Femur (tissue), 1 donor: Measurements from ENCODE around the gene PLD3.

Experiments used
- DNase-seq: peaks from one replicate; pipeline ENCODE4 v3.0.0-alpha.2; 2017

The PLD3 gene, protein sequence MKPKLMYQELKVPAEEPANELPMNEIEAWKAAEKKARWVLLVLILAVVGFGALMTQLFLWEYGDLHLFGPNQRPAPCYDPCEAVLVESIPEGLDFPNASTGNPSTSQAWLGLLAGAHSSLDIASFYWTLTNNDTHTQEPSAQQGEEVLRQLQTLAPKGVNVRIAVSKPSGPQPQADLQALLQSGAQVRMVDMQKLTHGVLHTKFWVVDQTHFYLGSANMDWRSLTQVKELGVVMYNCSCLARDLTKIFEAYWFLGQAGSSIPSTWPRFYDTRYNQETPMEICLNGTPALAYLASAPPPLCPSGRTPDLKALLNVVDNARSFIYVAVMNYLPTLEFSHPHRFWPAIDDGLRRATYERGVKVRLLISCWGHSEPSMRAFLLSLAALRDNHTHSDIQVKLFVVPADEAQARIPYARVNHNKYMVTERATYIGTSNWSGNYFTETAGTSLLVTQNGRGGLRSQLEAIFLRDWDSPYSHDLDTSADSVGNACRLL

DNA sequence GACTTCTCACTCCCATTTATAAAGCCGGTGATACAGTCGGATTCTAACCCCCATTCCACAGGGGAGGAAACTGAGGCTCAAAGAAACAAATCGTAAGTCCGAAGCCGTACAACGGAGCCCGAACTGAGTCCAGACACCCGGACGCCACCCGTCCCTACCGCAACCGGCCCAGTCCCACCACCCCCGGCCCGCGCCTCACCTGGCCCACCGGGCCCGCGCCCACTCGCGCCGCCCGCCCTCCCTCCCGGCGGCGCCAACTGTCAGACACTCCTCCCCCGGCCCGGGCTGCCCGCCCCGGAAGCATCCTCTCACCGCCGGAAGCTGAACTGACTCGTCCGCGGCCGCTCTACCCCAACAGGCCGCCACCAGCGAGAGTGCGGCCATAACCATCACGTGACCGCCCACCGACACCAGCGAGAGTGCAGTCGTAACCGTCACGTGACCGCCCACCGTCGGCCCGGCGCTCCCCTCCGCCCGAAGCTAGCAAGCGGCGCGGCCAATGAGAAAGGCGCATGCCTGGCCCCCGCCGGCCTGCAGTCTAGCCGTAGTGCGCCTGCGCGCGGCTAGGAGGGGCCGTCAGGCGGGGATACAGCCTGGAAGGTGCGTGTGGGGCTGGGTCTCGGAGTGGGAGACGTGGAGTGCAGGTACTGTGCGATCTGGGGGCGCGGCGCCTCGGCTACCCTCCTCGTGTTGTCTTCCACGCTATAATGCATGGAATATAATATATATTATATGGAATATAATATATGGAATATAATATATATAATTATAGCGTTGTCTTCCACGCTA lies at the start of gene PLD3, which contains the start of gene C19orf47:
PLD3 (plus strand) TSS at position 571 of the 789 bp plus-strand sequence. CDS start 17,789 bp downstream, outside the sequence.
C19orf47 (minus strand) TSS at position 273 of the 789 bp plus-strand sequence. CDS start 6,540 bp downstream, outside the sequence.
- DNase-seq = peak; percentile 100

DNA sequence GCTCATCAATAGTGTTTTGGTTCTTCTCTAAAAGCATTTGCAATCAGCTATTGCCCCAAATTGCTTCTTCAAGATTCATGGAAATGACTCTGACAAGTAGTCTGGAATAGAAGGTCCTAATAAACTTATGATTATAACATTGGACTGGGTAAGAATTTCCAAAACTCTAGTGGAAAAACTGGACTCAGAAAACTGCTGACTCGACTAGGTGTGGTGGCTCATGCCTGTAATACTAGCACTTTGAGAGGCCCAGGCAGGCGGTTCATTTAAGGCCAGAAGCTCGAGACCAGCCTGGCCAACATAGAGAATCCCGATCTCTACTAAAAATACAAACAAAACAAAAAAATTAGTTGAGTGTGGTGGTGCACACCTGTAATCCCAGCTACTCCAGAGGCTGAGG lies 47.8 kb upstream of the PLD3 start:
- DNase-seq = no peak

DNA sequence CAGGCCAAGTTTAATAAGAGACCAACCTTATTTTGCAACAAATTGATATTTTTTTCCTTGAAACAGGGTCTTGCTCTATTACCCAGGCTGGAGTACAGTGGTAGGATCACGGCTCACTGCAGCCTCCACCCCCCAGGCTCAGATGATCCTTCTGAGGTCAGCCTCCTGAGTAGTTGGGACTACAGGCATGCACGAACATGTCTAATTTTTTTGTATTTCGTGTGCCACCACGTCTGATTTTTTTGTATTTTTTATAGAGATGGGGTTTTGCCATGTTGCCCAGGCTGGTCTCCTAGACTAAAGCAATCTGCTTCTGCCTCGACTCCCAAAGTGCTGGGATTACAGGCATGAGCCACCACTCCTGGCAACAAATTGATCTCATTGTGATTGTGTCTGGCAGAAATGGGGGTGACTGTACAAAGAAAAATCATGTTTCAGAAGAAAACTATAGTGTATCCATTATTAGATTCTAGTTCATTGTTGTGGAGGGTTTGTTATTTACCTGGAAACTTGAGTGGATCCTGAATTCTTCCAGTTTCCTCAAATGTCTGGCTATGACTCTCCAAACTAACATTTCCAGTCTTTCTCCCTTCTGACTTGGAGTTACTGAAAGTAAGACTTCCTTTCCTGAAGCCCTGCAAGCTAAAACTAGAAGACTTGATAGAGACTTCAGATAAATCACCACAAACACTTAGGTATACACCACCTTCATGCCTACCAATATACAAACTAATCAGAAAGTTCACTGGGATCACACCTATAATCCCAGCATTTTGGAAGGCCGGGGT lies 46.1 kb upstream of the PLD3 start:
- DNase-seq = no peak

DNA sequence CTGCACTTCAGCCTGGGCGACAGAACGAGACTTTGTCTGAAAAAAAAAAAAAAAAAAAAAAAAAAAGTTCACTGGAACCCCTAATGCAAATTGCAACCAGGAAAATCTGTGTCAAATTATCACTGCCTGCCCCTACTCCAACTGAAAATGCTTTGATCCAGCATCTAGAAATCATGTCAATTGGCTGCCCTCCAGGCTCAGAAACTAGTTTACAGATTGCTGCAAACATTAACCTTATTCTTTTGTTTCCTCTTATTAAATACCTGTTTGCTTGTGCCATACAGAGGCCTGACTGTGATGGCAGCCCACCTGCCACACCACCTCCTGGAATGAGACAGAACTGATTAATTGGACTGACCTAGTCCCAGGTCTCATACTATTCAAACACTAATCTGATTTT lies 44.7 kb upstream of the PLD3 start:
- DNase-seq = no peak

DNA sequence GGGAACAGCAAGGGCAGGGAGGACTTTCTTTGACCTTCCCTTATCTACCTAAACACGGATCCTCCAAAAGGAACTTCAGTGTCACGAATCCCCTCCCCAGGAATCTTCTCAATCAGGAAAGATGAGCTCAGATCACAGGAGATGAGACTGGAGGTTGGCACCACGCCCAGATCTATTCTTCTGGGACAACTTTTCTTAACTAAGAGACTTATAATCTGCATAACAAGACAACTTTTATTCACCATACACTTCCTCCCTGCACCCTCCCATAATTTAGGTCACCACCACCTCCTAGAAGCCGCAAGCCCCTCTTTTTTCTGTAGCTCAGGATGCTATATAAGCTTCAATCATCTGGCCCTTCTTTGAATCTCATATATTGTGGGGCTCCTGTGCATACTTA lies 44.2 kb upstream of the PLD3 start:
- DNase-seq = no peak

DNA sequence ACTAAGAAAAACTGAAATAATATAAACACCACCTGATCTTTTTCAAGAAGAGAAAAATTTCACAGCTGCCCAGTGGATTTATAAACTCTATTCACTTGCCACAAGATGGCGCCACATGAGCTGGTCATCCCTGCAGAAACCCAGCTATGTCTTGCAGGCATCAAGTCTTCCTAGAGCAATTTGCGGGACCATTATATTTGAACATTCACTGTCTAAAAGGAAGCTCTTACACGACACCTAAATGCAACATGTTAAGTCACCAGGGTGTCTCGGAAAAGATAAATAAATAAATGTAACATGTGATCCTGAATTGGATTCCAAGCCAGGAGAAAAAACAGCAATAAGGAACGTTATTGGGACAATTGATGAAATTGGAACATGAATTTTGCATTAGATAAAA lies 43.1 kb upstream of the PLD3 start:
- peak; percentile 89 for DNase-seq

DNA sequence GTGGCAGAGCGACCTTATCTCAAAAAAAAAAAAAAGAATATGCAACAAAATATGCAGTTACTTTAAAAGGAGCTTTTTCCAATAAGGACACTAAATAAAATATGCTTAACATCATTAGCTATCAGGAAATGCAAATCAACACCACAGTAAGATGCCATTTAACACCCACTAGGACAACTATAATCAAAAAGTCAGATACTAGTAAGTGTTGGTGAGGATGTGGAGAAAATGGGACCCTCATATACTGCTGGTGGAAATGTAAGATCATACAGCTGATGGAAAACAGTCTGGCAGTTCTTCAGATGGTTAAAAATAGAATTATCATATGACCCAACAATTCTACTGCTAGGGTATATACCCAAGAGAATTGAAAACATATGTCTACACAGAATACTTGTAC lies 38.8 kb upstream of the PLD3 start:
- no peak for DNase-seq

DNA sequence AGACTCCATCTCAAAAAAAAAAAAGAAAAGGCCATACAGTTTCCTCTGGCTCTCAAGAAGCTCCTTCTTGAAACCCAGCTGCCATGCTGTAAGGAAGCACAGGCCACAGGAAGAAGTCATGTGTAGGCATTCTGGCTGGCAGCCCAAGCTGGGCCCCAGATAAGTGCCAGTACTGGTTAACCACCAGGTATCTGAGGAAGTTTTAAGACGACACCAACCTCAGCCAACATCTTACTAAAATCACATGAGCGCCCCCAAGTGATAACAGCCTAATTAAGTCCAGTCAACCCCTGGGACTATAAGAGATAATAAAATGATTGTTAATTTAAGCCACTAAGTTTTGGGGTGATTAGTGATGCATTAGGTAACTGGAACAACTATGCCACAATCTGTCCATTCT lies 36.0 kb upstream of the PLD3 start:
- DNase-seq = no peak

DNA sequence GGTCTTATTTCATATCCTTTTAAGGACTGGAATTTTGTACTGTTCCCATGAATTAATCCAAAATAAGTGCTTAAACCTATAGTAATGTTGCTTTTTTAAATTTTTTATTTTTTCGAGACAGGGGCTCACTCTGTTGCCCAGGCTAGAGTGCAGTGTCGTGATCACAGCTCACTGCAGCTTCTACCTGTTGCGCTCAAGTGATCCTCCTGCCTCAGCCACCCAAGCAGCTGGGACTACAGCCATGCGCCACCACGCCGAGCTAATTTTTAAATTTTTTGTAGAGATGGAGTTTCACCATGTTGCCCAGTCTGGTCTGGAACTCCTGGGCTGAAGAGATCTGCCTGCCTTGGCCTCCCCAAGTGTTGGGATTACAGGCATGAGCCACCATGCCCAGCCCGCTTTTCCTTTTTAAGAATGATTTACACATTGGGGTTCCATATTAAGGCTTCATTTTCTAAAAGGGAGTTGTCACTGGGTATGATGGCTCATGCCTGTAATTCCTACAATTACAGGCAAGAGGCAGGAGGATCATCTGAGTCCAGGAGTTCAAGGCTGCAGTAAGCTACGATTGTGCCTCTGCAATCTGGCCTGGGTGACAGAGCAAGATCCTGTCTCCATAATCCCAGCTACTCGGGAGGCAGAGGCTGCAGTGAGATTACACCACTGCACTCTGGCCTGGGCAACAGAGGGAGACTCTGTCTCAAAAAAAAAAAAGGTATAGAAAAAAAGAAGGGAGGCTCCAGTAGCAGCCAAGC lies 35.1 kb upstream of the PLD3 start:
- DNase-seq = no peak

DNA sequence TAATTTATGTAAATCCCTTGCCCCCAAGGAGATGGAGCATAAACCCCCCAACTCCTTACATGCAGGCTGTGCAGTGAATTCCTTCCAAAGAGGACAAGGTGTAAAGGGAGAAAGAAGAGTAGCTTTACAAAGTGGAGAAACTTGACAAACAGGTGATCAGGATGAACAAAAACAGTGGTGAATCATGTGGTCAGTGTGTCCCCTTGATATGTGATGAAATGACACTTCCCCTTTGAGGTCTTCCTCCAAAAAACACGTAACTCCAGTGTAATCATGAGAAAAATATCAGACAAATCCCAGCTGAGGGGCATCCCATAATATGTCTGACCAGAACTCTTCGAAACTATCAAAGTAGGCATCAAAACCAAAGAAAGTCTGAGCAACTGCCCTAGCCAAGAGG lies 33.8 kb upstream of the PLD3 start:
- DNase-seq = no peak

DNA sequence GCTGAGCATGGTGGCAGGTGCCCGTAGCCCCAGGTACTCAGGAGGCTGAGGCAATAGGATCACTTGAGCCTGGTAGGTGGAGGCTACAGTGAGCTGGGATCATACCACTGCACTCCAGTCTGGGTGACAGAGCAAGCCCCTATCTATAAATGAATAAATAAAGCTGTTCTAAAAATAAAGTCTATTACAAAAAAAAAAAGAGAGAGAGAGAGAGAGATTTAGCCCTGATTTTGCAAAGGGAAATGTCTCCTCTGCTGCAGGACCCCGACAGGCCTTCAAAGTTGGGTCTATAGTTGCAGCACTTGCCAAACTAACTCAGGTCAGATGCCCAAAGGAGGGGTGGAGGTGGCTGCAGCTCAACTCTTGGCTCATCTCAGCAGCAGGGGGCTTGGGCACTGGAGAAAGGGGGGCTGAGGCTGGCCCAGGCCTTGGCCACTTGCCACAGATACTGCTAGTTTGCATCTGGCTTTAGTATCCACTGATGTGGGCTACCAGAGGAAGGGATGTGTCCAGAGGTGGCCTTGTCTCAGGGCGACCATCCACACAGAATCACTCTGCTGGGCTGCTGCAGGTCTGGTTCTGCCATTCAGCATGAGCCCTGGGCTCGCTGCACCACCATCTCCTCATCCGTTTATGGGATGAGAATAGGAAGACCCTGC lies 32.6 kb upstream of the PLD3 start:
- no peak for DNase-seq

DNA sequence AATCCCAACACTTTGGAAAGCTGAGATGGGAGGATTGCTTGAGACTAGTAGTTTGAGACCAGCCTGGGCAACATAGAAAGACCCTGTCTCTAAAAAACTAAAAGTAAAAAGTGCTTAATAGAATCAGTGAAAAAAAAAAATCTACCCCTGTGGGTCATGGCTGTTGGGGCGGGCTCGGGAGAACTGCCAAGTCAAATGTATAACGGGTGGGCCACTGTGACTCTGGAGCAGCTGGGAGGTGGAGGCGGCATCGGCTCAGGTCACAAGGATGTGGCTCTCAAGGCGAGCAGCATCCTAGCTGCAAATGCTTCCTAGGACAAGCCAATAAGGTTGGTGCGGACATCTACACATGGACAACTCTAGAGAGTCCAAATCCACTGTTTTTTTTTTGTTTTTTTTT lies 31.2 kb upstream of the PLD3 start:
- no peak for DNase-seq

DNA sequence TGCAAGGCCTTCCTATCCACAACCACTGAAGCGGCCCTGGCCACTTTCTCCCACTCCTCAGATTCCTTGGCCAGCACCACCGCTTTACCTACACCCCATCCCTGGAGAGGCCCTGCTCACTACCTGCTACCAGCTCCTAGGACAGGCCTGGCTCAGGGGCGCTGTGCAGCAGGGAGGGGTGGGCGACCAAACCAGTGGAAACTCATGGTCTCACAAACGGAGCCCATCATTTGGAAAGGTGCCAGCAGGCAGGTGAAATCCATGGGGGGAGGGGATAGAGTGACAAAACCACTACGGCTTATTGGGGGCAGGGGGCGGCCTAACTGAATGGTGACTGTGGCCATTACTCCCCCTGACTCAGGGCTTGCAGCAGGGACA lies 27.9 kb upstream of the PLD3 start:
- DNase-seq = no peak

DNA sequence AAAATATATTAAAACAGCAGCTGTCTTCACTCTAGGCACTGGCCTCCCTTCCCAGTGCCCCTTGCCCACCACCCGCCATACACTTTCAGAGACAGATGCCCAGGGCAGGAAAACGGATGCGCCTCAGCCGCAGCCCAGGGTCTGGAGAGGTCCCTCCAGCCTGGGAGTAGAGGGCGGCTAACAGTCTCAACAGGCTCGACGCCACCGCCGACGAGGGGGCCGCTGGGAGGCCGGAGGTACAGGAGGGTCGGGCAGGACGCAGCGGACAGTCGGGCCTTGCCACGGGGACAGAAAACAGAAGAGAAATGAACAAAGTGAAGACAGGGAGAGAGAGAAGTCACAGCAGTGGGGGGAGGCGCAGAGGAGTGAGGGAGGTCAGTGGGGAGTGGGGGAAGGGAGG lies 27.4 kb upstream of the PLD3 start:
- no peak for DNase-seq

DNA sequence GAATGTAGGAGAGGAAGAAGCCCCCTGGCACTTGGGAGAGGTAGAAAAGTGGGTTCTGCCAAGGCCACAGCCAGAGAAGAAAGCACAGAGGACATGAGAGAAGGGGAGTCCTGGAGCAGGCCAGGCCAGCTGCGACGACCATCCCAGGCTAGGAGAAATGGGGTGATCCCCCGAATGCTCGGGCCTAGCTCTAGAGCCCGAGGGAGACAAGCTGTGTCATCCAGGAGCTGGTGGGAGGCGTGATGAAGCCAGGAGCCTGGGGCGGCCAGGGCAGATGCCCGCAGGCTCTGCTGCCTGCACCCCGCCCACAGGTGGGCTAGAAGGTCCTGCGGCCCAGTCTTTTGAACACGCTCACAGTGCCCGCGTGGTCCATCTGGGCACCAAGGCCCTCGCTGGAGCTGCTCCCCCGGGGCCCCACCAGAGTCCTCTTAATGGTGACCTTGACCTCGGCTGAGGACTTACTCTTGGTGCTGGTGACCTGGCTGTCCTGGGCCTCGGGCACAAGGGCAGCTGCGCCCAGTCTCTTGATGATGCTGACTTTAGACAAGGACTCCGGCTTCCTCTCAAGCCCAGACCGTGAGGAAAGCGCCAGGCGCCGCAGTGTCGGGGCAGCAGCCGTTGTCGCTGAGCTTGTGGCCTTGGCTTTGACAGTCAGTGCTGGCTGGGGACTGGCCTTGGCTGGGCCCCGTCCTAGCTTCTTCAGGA lies 26.8 kb upstream of the PLD3 start:
- no peak for DNase-seq

DNA sequence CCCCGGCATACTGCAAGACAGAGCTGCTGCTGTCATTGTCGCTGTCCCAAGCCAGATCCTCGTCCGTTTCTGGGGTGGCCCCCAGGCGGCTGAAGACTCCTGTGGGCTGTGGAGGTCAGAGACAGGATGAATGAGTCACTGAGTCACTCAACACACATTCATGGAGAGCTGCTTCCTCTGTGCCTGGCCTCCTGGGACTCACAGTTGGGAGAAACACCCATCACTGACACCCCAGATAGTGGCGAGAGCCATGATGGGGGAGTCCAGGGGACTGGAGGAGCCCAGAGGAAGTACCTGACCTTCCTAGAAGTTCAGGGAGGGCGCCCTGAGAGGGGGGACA lies 26.3 kb upstream of the PLD3 start:
- no peak for DNase-seq

DNA sequence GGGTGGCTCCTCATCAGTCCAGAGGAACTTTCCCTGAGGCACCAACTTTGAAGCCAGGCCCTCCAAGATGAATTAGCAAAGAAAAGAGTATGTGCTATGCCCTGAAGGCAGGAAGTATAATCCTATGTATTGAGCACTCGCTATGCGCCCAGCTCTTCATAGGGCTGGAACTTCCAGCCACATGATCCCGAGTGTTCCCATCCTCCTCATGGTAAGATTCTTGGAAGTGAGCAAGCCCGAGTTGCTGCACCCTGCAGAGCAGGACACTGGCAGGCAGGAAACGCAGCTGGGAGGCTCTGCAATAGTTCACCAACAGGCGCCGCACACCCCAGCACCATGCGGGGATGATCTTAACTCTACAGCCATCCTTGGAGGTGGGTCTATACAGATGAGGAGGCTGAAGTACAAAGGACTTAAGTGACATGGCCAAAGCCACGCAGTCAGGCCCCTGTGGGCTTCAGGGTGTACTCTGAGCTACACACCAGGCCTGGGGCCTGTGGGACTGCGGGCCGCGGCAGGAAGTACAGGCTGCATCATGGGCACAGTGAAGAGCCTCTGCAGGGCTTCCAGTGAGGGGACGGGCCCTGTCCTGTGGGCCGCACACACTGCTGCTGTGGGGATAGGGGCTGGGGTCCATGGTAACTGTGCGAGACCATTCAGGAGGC lies 25.4 kb upstream of the PLD3 start:
- no peak for DNase-seq

DNA sequence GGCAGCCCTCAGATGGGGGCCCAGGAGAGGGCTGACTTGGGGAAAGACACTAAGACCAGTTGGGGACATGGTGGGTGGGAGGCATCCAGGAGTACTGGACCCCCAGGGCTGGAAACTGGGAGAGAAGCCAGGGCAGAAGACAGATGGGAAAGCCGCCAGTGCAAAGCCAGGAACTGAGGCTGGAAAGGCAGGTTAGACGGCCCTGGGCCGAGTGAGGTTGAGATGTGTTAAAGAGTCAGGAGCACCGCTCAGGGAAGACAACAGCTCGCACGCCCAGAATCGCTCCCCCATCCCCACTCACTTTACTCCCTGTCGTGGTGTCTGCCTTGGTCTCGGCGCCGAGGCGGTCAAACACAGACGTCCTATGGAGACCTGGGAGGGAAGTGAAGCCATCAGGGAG lies 24.8 kb upstream of the PLD3 start:
- no peak for DNase-seq

DNA sequence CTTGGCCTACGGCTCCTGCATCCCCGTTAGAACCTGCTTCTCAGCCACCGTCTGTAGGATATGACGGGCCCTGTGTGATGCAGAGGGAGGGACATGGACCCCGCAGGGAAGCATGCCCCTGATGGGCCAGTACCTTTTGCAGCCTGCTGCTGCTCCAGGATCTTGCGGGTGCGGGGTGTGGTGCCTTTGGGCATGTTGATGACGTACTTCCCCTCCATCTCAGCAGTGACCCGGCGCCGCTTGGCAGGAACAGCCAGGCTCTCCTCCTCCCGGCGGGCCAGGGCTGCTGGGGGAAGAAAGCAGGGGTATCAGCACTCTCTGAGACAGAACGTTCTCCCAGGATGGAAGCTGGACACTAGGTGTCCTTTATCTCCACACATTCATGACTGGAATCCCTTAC lies 22.3 kb upstream of the PLD3 start:
- DNase-seq = no peak

DNA sequence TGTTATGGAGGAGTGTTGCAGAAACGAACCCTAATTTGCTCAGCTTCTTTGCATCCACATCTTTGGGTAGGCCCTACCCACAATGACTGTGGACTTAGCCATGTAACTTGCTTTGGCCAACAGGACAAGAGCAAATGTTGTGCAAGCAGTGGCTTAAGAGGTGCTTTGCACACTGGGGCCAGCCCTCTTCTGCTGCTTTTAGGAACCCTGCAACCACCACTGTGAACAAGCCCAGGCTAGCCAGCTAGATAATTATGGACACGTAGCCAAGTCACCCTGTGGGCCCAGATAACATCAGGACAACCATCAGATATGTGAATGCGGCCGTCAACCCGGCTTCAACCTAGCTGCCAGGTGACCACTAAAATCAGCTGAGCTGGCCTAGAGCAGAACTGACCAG lies 17.4 kb upstream of the PLD3 start:
- DNase-seq = no peak

DNA sequence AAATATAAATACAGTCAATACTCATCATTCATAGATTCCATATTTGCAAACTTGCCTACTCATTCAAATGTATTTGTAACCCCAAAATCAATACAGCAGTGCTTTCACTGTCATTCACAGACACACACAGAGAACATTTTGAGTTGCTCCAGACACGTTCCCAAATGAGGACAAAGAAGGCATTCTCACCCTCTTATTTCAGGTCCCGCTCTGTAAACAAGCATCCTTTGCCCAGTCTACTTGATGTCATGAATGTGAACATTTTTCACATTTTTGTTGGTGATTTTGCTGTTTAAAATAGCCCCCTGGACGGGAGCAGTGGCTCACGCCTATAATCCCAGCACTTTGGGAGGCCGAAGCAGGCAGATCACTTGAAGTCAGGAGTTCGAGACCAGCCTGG lies 15.8 kb upstream of the PLD3 start:
- DNase-seq = no peak
